CD8-positive, alpha-beta memory T cell (primary cell): ENCODE results near the gene RRAD. TPM values are rescaled to one million over a fixed set of nuclear protein-coding genes. Genes with fewer than 3 reads are reported as not detected.

ENCODE experiments used
- CTCF ChIA-PET: fragments of 350-600 bp; sonication (Branson Sonifier 250); formaldehyde crosslinking; loops from one replicate; lab custom pipeline; 2021; ENCODE audit warnings: antibody characterized with exemption; lab: Charles Lee
- POLR2A ChIA-PET: fragments of 350-600 bp; sonication (Branson Sonifier 250); formaldehyde crosslinking; loops from one replicate; lab custom pipeline; 2021; ENCODE audit warnings: antibody characterized with exemption; lab: Charles Lee
- DNase-seq, 5 donors: peaks; one replicate each; pipeline versions ENCODE4 v3.0.0 to v3.0.0-alpha.2; 2020 to 2022; ENCODE audit warnings: mixed read lengths in 1 of 5
- H3K27ac ChIP-seq: one replicate; pipeline ENCODE4 v1.7.0; 2013; ENCODE audit warnings: low read depth, mild to moderate bottlenecking, low read length, moderate library complexity
- H3K27me3 ChIP-seq: 2 replicates; pipeline ENCODE4 v1.7.0; 2013; ENCODE audit warnings: low read length, mild to moderate bottlenecking; ENCODE audit not compliant: insufficient read depth, poor library complexity, severe bottlenecking
- H3K36me3 ChIP-seq: 2 replicates; pipeline ENCODE4 v1.7.0; 2013; ENCODE audit warnings: mild to moderate bottlenecking, low read length, moderate library complexity; ENCODE audit not compliant: insufficient read depth
- H3K4me1 ChIP-seq: 2 replicates; pipeline ENCODE4 v1.7.0; 2013; ENCODE audit warnings: mild to moderate bottlenecking, low read length, moderate library complexity; ENCODE audit not compliant: insufficient read depth
- H3K4me3 ChIP-seq: 2 replicates; pipeline ENCODE4 v1.7.0; 2013; ENCODE audit warnings: mild to moderate bottlenecking, low read length
- H3K9me3 ChIP-seq: 2 replicates; pipeline ENCODE4 v1.7.0; 2013; ENCODE audit warnings: mild to moderate bottlenecking, low read length
- H3K27ac Mint-ChIP-seq, 8 donors: one replicate each; pipeline ENCODE4 v1.8.0; 2020 to 2021; ENCODE audit warnings: mixed read lengths in 8 of 8, mild to moderate bottlenecking in 6 of 8, inconsistent platforms in 3 of 8, moderate library complexity in 3 of 8
- H3K27me3 Mint-ChIP-seq, 2 donors: one replicate each; pipeline ENCODE4 v1.8.0; 2020 to 2021; ENCODE audit warnings: mixed read lengths in 2 of 2, mild to moderate bottlenecking in 1 of 2, moderate library complexity in 1 of 2
- H3K36me3 Mint-ChIP-seq, 3 donors: one replicate each; pipeline ENCODE4 v1.8.0; 2020 to 2021; ENCODE audit warnings: mixed read lengths in 3 of 3, inconsistent platforms in 1 of 3, mild to moderate bottlenecking in 1 of 3
- H3K4me1 Mint-ChIP-seq, 3 donors: one replicate each; pipeline ENCODE4 v1.8.0; 2020 to 2021; ENCODE audit warnings: mixed read lengths in 3 of 3, inconsistent platforms in 1 of 3, mild to moderate bottlenecking in 1 of 3
- H3K4me3 Mint-ChIP-seq, 7 donors: one replicate each; pipeline ENCODE4 v1.8.0; 2020 to 2021; ENCODE audit warnings: mixed read lengths in 7 of 7, mild to moderate bottlenecking in 6 of 7, moderate library complexity in 4 of 7, inconsistent platforms in 2 of 7
- H3K9me3 Mint-ChIP-seq, 5 donors: one replicate each; pipeline ENCODE4 v1.8.0; 2020 to 2022; ENCODE audit warnings: mixed read lengths in 5 of 5, mild to moderate bottlenecking in 3 of 5, moderate library complexity in 2 of 5, inconsistent platforms in 1 of 5
- polyA plus RNA-seq: library from polyadenylated mRNA; unstranded; fragments of 300-500 nt; fragmentation: Illumina TruSeq; gene quantifications from one replicate; pipeline ENCODE4 v1.2.3, GENCODE V29; 2021
- total RNA-seq, 2 experiments: library from RNA; stranded (reverse); gene quantifications; one replicate each; pipeline ENCODE4 v1.2.3, GENCODE V29; 2021

RRAD gene
- total and polyA plus RNA-seq, 3 experiments from 2014 or later, result 0.60 to 0.88 TPM; not detected in 1

GRCh38 chr16:66881014-66881417 lies 44.3 kb downstream of the RRAD start:
- Mint-ChIP-seq H3K9me3 (no peaks in the 10 kb centered on the region), H3K27me3 (no peaks in the 10 kb centered on the region), H3K36me3 (peaks cover 5 to 27% (median 5%) of the 10 kb centered on the region in 3 donors), H3K4me3 (peak overlapping the region; percentile 96 to 99 (median 98)), H3K27ac (peak overlapping the region in 4 of 8 donors; percentile 17 to 51 (median 40)), H3K4me1 (peaks cover 26 to 48% (median 47%) of the 10 kb centered on the region in 3 donors)
- Histone ChIP-seq H3K27me3 (no peaks in the 10 kb centered on the region), H3K4me3 (peak overlapping the region; percentile 80), H3K4me1 (peaks cover 21% of the 10 kb centered on the region), H3K27ac (peak overlapping the region; percentile 58), H3K36me3 (peaks cover 17% of the 10 kb centered on the region), H3K9me3 (no peaks in the 10 kb centered on the region)
- POLR2A ChIA-PET, result interaction anchor here (0.6 to 1.5 kb wide), 7 partner anchors 11 to 531 kb away, joined by 3 to 9 read pairs (median 4); partner anchors contain the start of gene NAE1
- DNase-seq, result no peak
- CTCF ChIA-PET, result interaction anchor here (0.9 to 3.4 kb wide), 11 partner anchors 8 to 474 kb away, joined by 3 to 25 read pairs (median 5); partner anchors contain the start of gene NAE1

GRCh38 chr16:66880288-66881013 lies 44.9 kb downstream of the RRAD start, which contains the start of gene PDP2:
PDP2 (plus strand) TSS chr16:66880515; CDS start chr16:66884285, 3,770 bp downstream.
- H3K4me3 Mint-ChIP-seq, result peak within 1 kb of the TSS; percentile 96 to 99 (median 98)
- peak; percentile 80 to 94 (median 89) for DNase-seq
- ChIA-PET POLR2A (interaction anchor here (0.6 to 1.5 kb wide), 5 partner anchors 12 to 532 kb away, joined by 3 to 9 read pairs (median 4); partner anchors contain the start of gene NAE1), CTCF (interaction anchor here (0.9 to 3.4 kb wide), 10 partner anchors 8 to 63 kb away, joined by 3 to 25 read pairs (median 5); partner anchors contain the start of gene NAE1)
- Histone ChIP-seq H3K4me1 (peaks cover 21% of the 10 kb centered on the region), H3K27me3 (no peaks in the 10 kb centered on the region), H3K9me3 (no peaks in the 10 kb centered on the region), H3K4me3 (peak within 1 kb of the TSS; percentile 80), H3K27ac (peak within 1 kb of the TSS; percentile 58), H3K36me3 (peaks cover 11% of the 10 kb centered on the region)
- peaks cover 25 to 43% (median 41%) of the 10 kb centered on the region in 3 donors for H3K4me1 Mint-ChIP-seq
- no peaks in the 10 kb centered on the region for H3K9me3 Mint-ChIP-seq
- no peaks in the 10 kb centered on the region for H3K27me3 Mint-ChIP-seq
- peaks cover 1 to 21% (median 5%) of the 10 kb centered on the region in 3 donors for H3K36me3 Mint-ChIP-seq
- peak within 1 kb of the TSS; percentile 49 to 99 (median 96) for H3K27ac Mint-ChIP-seq

GRCh38 chr16:66878067-66878466 lies 47.3 kb downstream of the RRAD start:
- DNase-seq, result no peak
- Mint-ChIP-seq H3K27me3 (no peaks in the 10 kb centered on the region), H3K36me3 (peaks cover 0 to 5% (median 0%) of the 10 kb centered on the region in 3 donors), H3K4me1 (peaks cover 38 to 52% (median 52%) of the 10 kb centered on the region in 3 donors), H3K9me3 (no peaks in the 10 kb centered on the region), H3K4me3 (peak overlapping the region in 6 of 7 donors; percentile 1 to 77 (median 46)), H3K27ac (peak overlapping the region in 3 of 8 donors; percentile 0 to 38 (median 32))
- no peak overlapping the region for H3K27ac ChIP-seq
- H3K4me3 ChIP-seq, result no peak overlapping the region
- H3K4me1 ChIP-seq, result peaks cover 32% of the 10 kb centered on the region
- H3K9me3 ChIP-seq, result no peaks in the 10 kb centered on the region
- H3K27me3 ChIP-seq, result no peaks in the 10 kb centered on the region
- CTCF ChIA-PET, result interaction anchor here (1.0 to 2.0 kb wide), 2 partner anchors 10 to 47 kb away, joined by 3 to 7 read pairs; partner anchors contain the start of gene NAE1
- POLR2A ChIA-PET, result no interaction called here
- no peaks in the 10 kb centered on the region for H3K36me3 ChIP-seq

GRCh38 chr16:66874079-66874775 lies 51.1 kb downstream of the RRAD start:
- H3K4me3 Mint-ChIP-seq, result peak overlapping the region in 6 of 7 donors; percentile 17 to 71 (median 58)

GRCh38 chr16:66873685-66874055 lies 51.7 kb downstream of the RRAD start:
- Mint-ChIP-seq H3K4me1 (peaks cover 29 to 32% (median 31%) of the 10 kb centered on the region in 3 donors), H3K27me3 (peaks cover 0 to 2% of the 10 kb centered on the region in 2 donors), H3K9me3 (no peaks in the 10 kb centered on the region), H3K4me3 (peak overlapping the region in 1 of 7 donors; percentile 59), H3K27ac (peak overlapping the region in 7 of 8 donors; percentile 73 to 99 (median 91)), H3K36me3 (no peaks in the 10 kb centered on the region)
- Histone ChIP-seq H3K27me3 (no peaks in the 10 kb centered on the region), H3K4me3 (no peak overlapping the region), H3K36me3 (no peaks in the 10 kb centered on the region), H3K9me3 (no peaks in the 10 kb centered on the region), H3K4me1 (peaks cover 17% of the 10 kb centered on the region), H3K27ac (no peak overlapping the region)
- POLR2A ChIA-PET, result interaction anchor here (0.5 to 1.1 kb wide), 3 partner anchors 43 to 270 kb away, joined by 3 to 9 read pairs (median 6); partner anchors contain the start of gene NAE1
- CTCF ChIA-PET, result interaction anchor here (1.1 to 3.6 kb wide), 14 partner anchors 8 to 466 kb away, joined by 3 to 42 read pairs (median 6); partner anchors contain the start of gene NAE1
- DNase-seq, result no peak

More at GRCh38 chr16:66874079-66874775, 51.1 kb downstream of the RRAD start:
- Histone ChIP-seq H3K4me3 (no peak overlapping the region), H3K27me3 (no peaks in the 10 kb centered on the region), H3K36me3 (no peaks in the 10 kb centered on the region), H3K27ac (no peak overlapping the region), H3K9me3 (no peaks in the 10 kb centered on the region), H3K4me1 (peaks cover 17% of the 10 kb centered on the region)
- H3K27me3 Mint-ChIP-seq, result peaks cover 0 to 2% of the 10 kb centered on the region in 2 donors
- no peaks in the 10 kb centered on the region for H3K9me3 Mint-ChIP-seq
- peak overlapping the region; percentile 76 to 97 (median 90) for H3K27ac Mint-ChIP-seq
- ChIA-PET POLR2A (interaction anchor here (0.6 kb wide), 4 partner anchors 122 to 319 kb away, joined by 3 to 5 read pairs (median 3); partner anchors contain the start of gene DYNC1LI2), CTCF (interaction anchor here (0.7 to 2.3 kb wide), 6 partner anchors 21 to 468 kb away, joined by 3 to 8 read pairs (median 4); partner anchors contain the start of gene NAE1)
- peaks cover 29 to 32% (median 32%) of the 10 kb centered on the region in 3 donors for H3K4me1 Mint-ChIP-seq
- DNase-seq, result no peak
- H3K36me3 Mint-ChIP-seq, result no peaks in the 10 kb centered on the region

GRCh38 chr16:66872943-66873684 lies 52.2 kb downstream of the RRAD start:
- Mint-ChIP-seq H3K4me1 (peaks cover 26 to 27% (median 26%) of the 10 kb centered on the region in 3 donors), H3K27ac (peak overlapping the region; percentile 30 to 99 (median 86)), H3K9me3 (no peaks in the 10 kb centered on the region), H3K4me3 (peak overlapping the region; percentile 73 to 93 (median 83)), H3K27me3 (peaks cover 0 to 2% of the 10 kb centered on the region in 2 donors), H3K36me3 (no peaks in the 10 kb centered on the region)
- ChIA-PET CTCF (interaction anchor here (0.6 to 3.6 kb wide), 18 partner anchors 9 to 466 kb away, joined by 3 to 42 read pairs (median 5); partner anchors contain the start of gene NAE1), POLR2A (interaction anchor here (0.5 to 1.1 kb wide), 5 partner anchors 9 to 356 kb away, joined by 3 to 9 read pairs (median 5); partner anchors contain the start of gene NAE1)
- Histone ChIP-seq H3K36me3 (no peaks in the 10 kb centered on the region), H3K4me1 (peaks cover 17% of the 10 kb centered on the region), H3K4me3 (peak overlapping the region; percentile 69), H3K27ac (peak overlapping the region; percentile 35), H3K27me3 (no peaks in the 10 kb centered on the region), H3K9me3 (no peaks in the 10 kb centered on the region)
- DNase-seq, result peak; percentile 76 to 91 (median 84)
